ENCODE results near the gene MXI1.
"Not testable (repeated sequence)": the region's sequence is repeated elsewhere in the genome, so short reads cannot be mapped to it uniquely, and the experiment has no call there.

Gene MXI1

GRCh38 chr10:110184398-110184797 is 23.0 kb upstream of the MXI1 start:
- no peak for DNase-seq

- not testable (repeated sequence) for DNase-seq
These were observed 21.7 kb upstream of the MXI1 start for GRCh38 chr10:110185646-110186182.

GRCh38 chr10:110190170-110190569 is 17.2 kb upstream of the MXI1 start:
- DNase-seq: no peak

- no peak for DNase-seq
These were observed 14.9 kb upstream of the MXI1 start for GRCh38 chr10:110192552-110192951.

- DNase-seq: no peak
These were observed 6.9 kb upstream of the MXI1 start for GRCh38 chr10:110200503-110200902.

GRCh38 chr10:110201046-110201445 is 6.4 kb upstream of the MXI1 start:
- not testable (repeated sequence) for DNase-seq

- DNase-seq: no peak
These were observed 3.6 kb upstream of the MXI1 start for GRCh38 chr10:110203500-110204455.

GRCh38 chr10:110205051-110205675 is 2.2 kb upstream of the MXI1 start:
- no peak for DNase-seq

GRCh38 chr10:110207805-110208613 is 604 bp downstream of the MXI1 start:
- peak; percentile 52 for DNase-seq

GRCh38 chr10:110208614-110209453 is 1.4 kb downstream of the MXI1 start:
- peak; percentile 42 for DNase-seq

GRCh38 chr10:110209454-110209925 is 2.1 kb downstream of the MXI1 start:
- DNase-seq: peak; percentile 74

- peak; percentile 48 for DNase-seq
These were observed 2.7 kb downstream of the MXI1 start for GRCh38 chr10:110209926-110210673.

GRCh38 chr10:110210674-110211464 is 3.5 kb downstream of the MXI1 start:
- DNase-seq: peak; percentile 91

GRCh38 chr10:110211465-110211843 is 4.0 kb downstream of the MXI1 start:
- no peak for DNase-seq

GRCh38 chr10:110212119-110213006 is 5.0 kb downstream of the MXI1 start:
- peak; percentile 31 for DNase-seq

- no peak for DNase-seq
These were observed 7.0 kb downstream of the MXI1 start for GRCh38 chr10:110214371-110214826.

- DNase-seq: no peak
These were observed 8.1 kb downstream of the MXI1 start for GRCh38 chr10:110215286-110216170.

GRCh38 chr10:110216240-110216639 is 8.8 kb downstream of the MXI1 start:
- no peak for DNase-seq
